A673 (cell line): Measurements from ENCODE around the gene COX15. TPM values are rescaled to one million over a fixed set of nuclear protein-coding genes. Genes with fewer than 3 reads are reported as not detected.

Source experiments
- BruUV-seq: library from RNA; stranded (reverse); fragments of 400-500 nt; replicated peaks from 2 replicates; lab custom pipeline; 2021; lab: Mats Ljungman, UMichigan
- CTCF ChIA-PET: fragments of 300-600 bp; sonication (Branson Sonifier 250); formaldehyde crosslinking; loops from one replicate; lab custom pipeline; 2022; ENCODE audit warnings: antibody characterized with exemption; lab: Charles Lee
- POLR2A ChIA-PET: fragments of 300-600 bp; sonication (Branson Sonifier 250); formaldehyde crosslinking; loops from one replicate; lab custom pipeline; 2022; ENCODE audit warnings: antibody characterized with exemption; ENCODE audit not compliant: low non-redundant PET; lab: Charles Lee
- DNase-seq: peaks from one replicate; pipeline ENCODE4 v3.0.0-alpha.2; 2015; ENCODE audit warnings: low spot score
- H3K27ac ChIP-seq: fragments of 200-600 bp; sonication (generic); 2 replicates; pipeline ENCODE4 v1.5.1; 2016; ENCODE audit warnings: mixed run types, low read depth, mild to moderate bottlenecking, mixed read lengths, antibody characterized with exemption, low read length; ENCODE audit not compliant: poor library complexity, severe bottlenecking
- H3K27me3 ChIP-seq: fragments of 200-600 bp; sonication (generic); replicated peaks from 2 replicates; pipeline ENCODE4 v1.6.1; 2017; ENCODE audit warnings: mixed run types, low read depth, mild to moderate bottlenecking, mixed read lengths, antibody characterized with exemption, low read length; ENCODE audit not compliant: insufficient read depth, poor library complexity
- H3K36me3 ChIP-seq: fragments of 200-600 bp; sonication (generic); 2 replicates; pipeline ENCODE4 v1.6.1; 2016; ENCODE audit warnings: mixed run types, mild to moderate bottlenecking, mixed read lengths, antibody characterized with exemption, low read length; ENCODE audit not compliant: insufficient read depth, poor library complexity, severe bottlenecking
- H3K4me1 ChIP-seq: fragments of 200-600 bp; sonication (generic); 2 replicates; pipeline ENCODE4 v1.6.1; 2017; ENCODE audit warnings: mixed run types, mild to moderate bottlenecking, mixed read lengths, antibody characterized with exemption, low read length; ENCODE audit not compliant: insufficient read depth, poor library complexity, severe bottlenecking
- H3K4me3 ChIP-seq: fragments of 200-600 bp; sonication (generic); 2 replicates; pipeline ENCODE4 v1.5.1; 2016; ENCODE audit warnings: low read depth, mixed run types, mild to moderate bottlenecking, mixed read lengths, low read length; ENCODE audit not compliant: poor library complexity, severe bottlenecking
- H3K9me3 ChIP-seq: fragments of 200-600 bp; sonication (generic); 2 replicates; pipeline ENCODE4 v1.6.1; 2016; ENCODE audit warnings: mixed run types, low read depth, mild to moderate bottlenecking, mixed read lengths, antibody characterized with exemption, low read length; ENCODE audit not compliant: poor library complexity, severe bottlenecking
- EZH2 ChIP-seq: fragments of 200-600 bp; sonication (generic); IDR thresholded peaks from 2 replicates; pipeline ENCODE4 v1.6.1; 2017; ENCODE audit warnings: borderline replicate concordance, low read depth, mild to moderate bottlenecking, mixed read lengths, antibody characterized with exemption, low read length; ENCODE audit not compliant: poor library complexity, severe bottlenecking
- intact Hi-C: fragments of 100-400 bp; cut with micrococcal nuclease; formaldehyde crosslinking; loops from one replicate; pipeline ENCODE4 v1.10.0; 2022; ENCODE audit not compliant: unreplicated experiment
- total RNA-seq: library from RNA; stranded (reverse); gene quantifications from 2 replicates; pipeline ENCODE4 v1.2.3, GENCODE V29; 2021
- TF ChIP-seq, protein P1 (sequence below): fragments of 300-800, 200-600 bp; sonication (generic); conservative IDR thresholded peaks from 2 replicates; pipeline ENCODE4 v1.5.1; 2017; ENCODE audit warnings: low read depth, mild to moderate bottlenecking, antibody characterized with exemption, low read length, moderate library complexity, mixed read lengths

The COX15 gene
- total RNA-seq, 1 experiment from 2014 or later: 46.1 TPM

DNA sequence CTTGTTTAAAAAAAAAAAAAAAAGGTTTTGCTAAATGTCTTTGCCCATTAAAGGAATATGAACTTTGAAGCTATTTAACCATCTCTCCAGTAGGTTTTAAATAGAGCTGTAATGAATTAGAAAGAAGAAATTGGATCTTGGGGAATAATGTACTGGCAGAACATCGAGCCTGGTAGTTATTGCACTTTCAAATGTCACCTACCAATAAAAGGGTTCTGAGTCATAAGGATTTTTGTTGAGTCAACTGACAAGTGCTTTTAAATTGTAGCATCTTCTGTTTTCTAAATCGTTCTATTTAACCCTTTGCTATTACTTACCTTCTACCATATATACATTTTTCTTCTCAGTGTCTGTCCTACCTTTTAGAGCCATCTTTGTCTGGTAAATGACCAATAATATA lies 10.8 kb upstream of the COX15 start:
- H3K9me3 ChIP-seq: peaks cover 17% of the 10 kb centered on the region
- no peak for DNase-seq
- intact Hi-C loops: no loop called here
- no TSS peak for BruUV-seq
- H3K27me3 ChIP-seq: no peaks in the 10 kb centered on the region
- no peak for TF ChIP-seq EZH2
- TF ChIP-seq, protein P1, sequence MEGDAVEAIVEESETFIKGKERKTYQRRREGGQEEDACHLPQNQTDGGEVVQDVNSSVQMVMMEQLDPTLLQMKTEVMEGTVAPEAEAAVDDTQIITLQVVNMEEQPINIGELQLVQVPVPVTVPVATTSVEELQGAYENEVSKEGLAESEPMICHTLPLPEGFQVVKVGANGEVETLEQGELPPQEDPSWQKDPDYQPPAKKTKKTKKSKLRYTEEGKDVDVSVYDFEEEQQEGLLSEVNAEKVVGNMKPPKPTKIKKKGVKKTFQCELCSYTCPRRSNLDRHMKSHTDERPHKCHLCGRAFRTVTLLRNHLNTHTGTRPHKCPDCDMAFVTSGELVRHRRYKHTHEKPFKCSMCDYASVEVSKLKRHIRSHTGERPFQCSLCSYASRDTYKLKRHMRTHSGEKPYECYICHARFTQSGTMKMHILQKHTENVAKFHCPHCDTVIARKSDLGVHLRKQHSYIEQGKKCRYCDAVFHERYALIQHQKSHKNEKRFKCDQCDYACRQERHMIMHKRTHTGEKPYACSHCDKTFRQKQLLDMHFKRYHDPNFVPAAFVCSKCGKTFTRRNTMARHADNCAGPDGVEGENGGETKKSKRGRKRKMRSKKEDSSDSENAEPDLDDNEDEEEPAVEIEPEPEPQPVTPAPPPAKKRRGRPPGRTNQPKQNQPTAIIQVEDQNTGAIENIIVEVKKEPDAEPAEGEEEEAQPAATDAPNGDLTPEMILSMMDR: no peak
- H3K4me1 ChIP-seq: no peaks in the 10 kb centered on the region
- H3K27ac ChIP-seq: no peak overlapping the region
- peaks cover 86% of the 10 kb centered on the region for H3K36me3 ChIP-seq
- CTCF ChIA-PET: no interaction called here
- no peak overlapping the region for H3K4me3 ChIP-seq
- POLR2A ChIA-PET: interaction anchor here (0.5 kb wide), 1 partner anchor 93 kb away, joined by 3 read pairs; no protein-coding TSS in a partner anchor

DNA sequence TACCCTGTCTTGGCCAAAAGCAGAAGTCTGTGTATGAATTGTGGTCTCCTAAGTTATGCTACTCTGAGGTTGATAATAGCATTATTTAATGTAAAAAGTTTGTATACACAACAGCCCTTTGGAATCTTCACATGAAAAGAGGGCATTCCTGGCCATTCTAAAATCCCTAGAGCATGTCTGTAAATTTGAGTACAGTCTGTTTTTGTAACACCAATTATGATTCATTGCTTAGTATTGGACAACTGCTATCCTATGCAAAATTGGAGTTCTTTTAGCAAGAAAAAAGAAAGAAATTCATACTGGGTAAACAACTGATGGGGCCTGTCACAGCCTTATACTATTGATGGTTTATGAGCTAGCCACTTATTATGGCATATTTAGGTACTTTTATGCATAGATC lies 10.3 kb upstream of the COX15 start:
- Histone ChIP-seq H3K4me1 (no peaks in the 10 kb centered on the region), H3K36me3 (peaks cover 86% of the 10 kb centered on the region), H3K27me3 (no peaks in the 10 kb centered on the region), H3K4me3 (no peak overlapping the region), H3K9me3 (peaks cover 17% of the 10 kb centered on the region), H3K27ac (no peak overlapping the region)
- DNase-seq: no peak
- no peak for TF ChIP-seq EZH2
- TF ChIP-seq, protein P1: no peak
- intact Hi-C loops: no loop called here
- ChIA-PET POLR2A (interaction anchor here (0.5 kb wide), 1 partner anchor 92 kb away, joined by 3 read pairs; no protein-coding TSS in a partner anchor), CTCF (no interaction called here)
- BruUV-seq: no TSS peak

DNA sequence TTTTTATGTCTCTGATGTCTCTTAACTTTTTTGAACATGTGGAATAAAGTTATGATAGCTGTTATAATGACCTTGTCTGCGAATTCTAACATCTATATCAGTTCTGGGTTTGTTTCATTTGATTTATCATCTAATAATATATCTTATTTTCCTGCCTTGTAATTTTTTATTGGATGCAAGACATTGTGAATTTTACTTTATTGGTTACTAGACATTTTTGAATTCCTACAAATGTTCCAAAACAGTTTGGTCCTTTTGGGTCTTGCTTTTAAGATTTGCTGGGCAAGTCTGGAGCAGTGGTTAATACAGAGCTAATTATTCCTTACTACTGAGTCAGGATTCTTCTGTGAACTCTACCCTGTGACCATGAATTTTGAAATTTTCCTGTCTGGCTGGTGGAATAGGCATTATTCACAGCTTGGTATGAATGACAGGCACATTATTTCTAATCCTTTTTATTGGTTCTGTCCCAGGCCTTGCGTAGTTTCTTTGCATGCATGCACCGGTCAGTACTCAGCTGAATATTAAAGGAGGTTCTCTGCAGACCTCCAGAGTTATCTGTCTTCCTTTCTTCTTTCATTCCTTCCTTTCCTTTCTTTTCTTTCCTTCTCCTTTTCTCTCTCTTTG lies 9.1 kb upstream of the COX15 start:
- intact Hi-C loops: no loop called here
- BruUV-seq: no TSS peak
- peaks cover 91% of the 10 kb centered on the region for H3K36me3 ChIP-seq
- TF ChIP-seq EZH2: no peak
- TF ChIP-seq, protein P1: no peak
- no peak overlapping the region for H3K4me3 ChIP-seq
- DNase-seq: no peak
- no peaks in the 10 kb centered on the region for H3K27me3 ChIP-seq
- CTCF ChIA-PET: no interaction called here
- POLR2A ChIA-PET: no interaction called here
- no peak overlapping the region for H3K27ac ChIP-seq
- no peaks in the 10 kb centered on the region for H3K4me1 ChIP-seq
- peaks cover 17% of the 10 kb centered on the region for H3K9me3 ChIP-seq
